OCI-LY1 (cell line): ENCODE results near the gene ZNF274.

ENCODE experiments used
- H2AFZ ChIP-seq: fragments of 200-600 bp; sonication (generic), shearing (Covaris generic); 2 replicates; pipeline ENCODE4 v1.6.0; 2014; ENCODE audit warnings: antibody characterized with exemption, mild to moderate bottlenecking, low read length
- H3F3A ChIP-seq: fragments of 200-600 bp; sonication (generic), shearing (Covaris generic); 2 replicates; pipeline ENCODE4 v1.6.0; 2014; ENCODE audit warnings: mild to moderate bottlenecking, antibody characterized with exemption, low read length, moderate library complexity; ENCODE audit not compliant: insufficient read depth
- H3K27ac ChIP-seq: fragments of 200-600 bp; sonication (generic); 2 replicates; pipeline ENCODE4 v1.5.1; 2014; ENCODE audit warnings: low read length, mixed run types, mild to moderate bottlenecking, low read depth; ENCODE audit not compliant: poor library complexity, severe bottlenecking
- H3K27me3 ChIP-seq: fragments of 200-600 bp; sonication (generic); 2 replicates; pipeline ENCODE4 v1.6.0; 2014; ENCODE audit warnings: antibody characterized with exemption, mild to moderate bottlenecking, low read length, moderate library complexity; ENCODE audit not compliant: insufficient read depth
- H3K36me3 ChIP-seq: fragments of 200-600 bp; sonication (generic); 2 replicates; pipeline ENCODE4 v1.6.1; 2014; ENCODE audit warnings: mild to moderate bottlenecking, antibody characterized with exemption, low read length, moderate library complexity, mixed read lengths; ENCODE audit not compliant: insufficient read depth
- H3K4me1 ChIP-seq: fragments of 200-600 bp; sonication (generic); 2 replicates; pipeline ENCODE4 v1.5.1; 2014; ENCODE audit warnings: mild to moderate bottlenecking, low read length, moderate library complexity; ENCODE audit not compliant: insufficient read depth, severe bottlenecking
- H3K4me2 ChIP-seq: fragments of 200-600 bp; sonication (generic), shearing (Covaris generic); 2 replicates; pipeline ENCODE4 v1.6.1; 2014; ENCODE audit warnings: low read length
- H3K4me3 ChIP-seq: fragments of 200-600 bp; sonication (generic); 2 replicates; pipeline ENCODE4 v1.5.1; 2014; ENCODE audit warnings: low read length, low read depth, mild to moderate bottlenecking, mixed read lengths; ENCODE audit not compliant: poor library complexity, severe bottlenecking
- H3K79me2 ChIP-seq: fragments of 200-600 bp; shearing (Covaris generic); 2 replicates; pipeline ENCODE4 v1.6.1; 2016; ENCODE audit warnings: mixed run types, low read length, mixed read lengths; ENCODE audit not compliant: insufficient read depth
- H3K9ac ChIP-seq: fragments of 200-600 bp; sonication (generic), shearing (Covaris generic); 2 replicates; pipeline ENCODE4 v1.6.1; 2014; ENCODE audit warnings: mild to moderate bottlenecking, low read length, mixed read lengths
- H3K9me2 ChIP-seq: fragments of 200-600 bp; sonication (generic), shearing (Covaris generic); 2 replicates; pipeline ENCODE4 v1.6.1; 2014; ENCODE audit warnings: low read depth, mild to moderate bottlenecking, low read length, mixed read lengths
- H3K9me3 ChIP-seq: fragments of 200-600 bp; shearing (Covaris generic); 2 replicates; pipeline ENCODE4 v1.6.1; 2014; ENCODE audit warnings: low read length, mixed read lengths
- H4K20me1 ChIP-seq: fragments of 200-600 bp; sonication (generic), shearing (Covaris generic); 2 replicates; pipeline ENCODE4 v1.6.0; 2016; ENCODE audit warnings: mild to moderate bottlenecking, low read length; ENCODE audit not compliant: insufficient read depth
- CTCF ChIP-seq: fragments of 200-600 bp; sonication (generic), shearing (Covaris generic); IDR thresholded peaks from 2 replicates; pipeline ENCODE4 v1.5.1; 2017; ENCODE audit warnings: mild to moderate bottlenecking, antibody characterized with exemption, low read length, moderate library complexity, mixed read lengths
- EZH2 ChIP-seq: fragments of 200-600 bp; sonication (generic), shearing (Covaris generic); IDR thresholded peaks from 2 replicates; pipeline ENCODE4 v1.8.0; 2017; ENCODE audit warnings: borderline replicate concordance, mixed run types, mild to moderate bottlenecking, antibody characterized with exemption, low read length, moderate library complexity, mixed read lengths

The ZNF274 gene

GRCh38 chr19:58182577-58182988, 278 bp upstream of the ZNF274 start:
- H3K4me1 ChIP-seq = peaks cover 11% of the 10 kb centered on the region
- no peaks in the 10 kb centered on the region for H3K27me3 ChIP-seq
- peak overlapping the region; percentile 86 for H3K4me2 ChIP-seq
- H3K9ac ChIP-seq = peak overlapping the region; percentile 31; the same call in 1 of the 2 replicates
- peak overlapping the region; percentile 93 for H3K27ac ChIP-seq
- peak overlapping the region; percentile 88 for H3K4me3 ChIP-seq
- H3F3A ChIP-seq = no peaks in the 10 kb centered on the region
- no peaks in the 10 kb centered on the region for H3K9me2 ChIP-seq
- peaks cover 36% of the 10 kb centered on the region for H3K36me3 ChIP-seq
- H3K79me2 ChIP-seq = no peaks in the 10 kb centered on the region
- H4K20me1 ChIP-seq = no peaks in the 10 kb centered on the region
- no peak for TF ChIP-seq CTCF
- H2AFZ ChIP-seq = no peak overlapping the region
- H3K9me3 ChIP-seq = peaks cover 33% of the 10 kb centered on the region

- Histone ChIP-seq H3K4me2 (peak overlapping the region; percentile 86), H3K79me2 (no peaks in the 10 kb centered on the region), H3F3A (no peaks in the 10 kb centered on the region), H3K9me2 (no peaks in the 10 kb centered on the region), H3K4me3 (peak overlapping the region; percentile 88), H2AFZ (no peak overlapping the region), H4K20me1 (no peaks in the 10 kb centered on the region), H3K4me1 (peaks cover 11% of the 10 kb centered on the region), H3K27me3 (no peaks in the 10 kb centered on the region), H3K36me3 (peaks cover 46% of the 10 kb centered on the region), H3K27ac (peak overlapping the region; percentile 55), H3K9ac (peak overlapping the region; percentile 87), H3K9me3 (peaks cover 33% of the 10 kb centered on the region)
- TF ChIP-seq EZH2 = no peak
- no peak for TF ChIP-seq CTCF
Observed at GRCh38 chr19:58183817-58184215, 955 bp downstream of the ZNF274 start.

- H3K27me3 ChIP-seq = no peaks in the 10 kb centered on the region
- H3K4me3 ChIP-seq = no peak overlapping the region
- no peak overlapping the region for H3K9ac ChIP-seq
- H3F3A ChIP-seq = no peaks in the 10 kb centered on the region
- no peaks in the 10 kb centered on the region for H3K79me2 ChIP-seq
- TF ChIP-seq EZH2 (no peak), CTCF (no peak)
- no peaks in the 10 kb centered on the region for H3K9me2 ChIP-seq
- H2AFZ ChIP-seq = no peak overlapping the region
- no peaks in the 10 kb centered on the region for H4K20me1 ChIP-seq
- no peak overlapping the region for H3K4me2 ChIP-seq
- H3K27ac ChIP-seq = no peak overlapping the region
- H3K36me3 ChIP-seq = peaks cover 98% of the 10 kb centered on the region
- peaks cover 61% of the 10 kb centered on the region for H3K9me3 ChIP-seq
- no peaks in the 10 kb centered on the region for H3K4me1 ChIP-seq
Observed at GRCh38 chr19:58196901-58197616, 14.2 kb downstream of the ZNF274 start.
